ENCODE measurements around the gene DEFB114.

GRCh38 chr6:49919261-49919660 is 44.7 kb downstream of the DEFB114 start:
- TF ChIP-seq POLR2AphosphoS5 (IDR thresholded peaks at IDR 0.05; ENCODE audit: low read depth) (no peak), REST (IDR thresholded peaks at IDR 0.05; ENCODE audit: insufficient replicate concordance, low read depth) (no peak), CTCF (IDR thresholded peaks at IDR 0.05; ENCODE audit: insufficient read depth, low read length) (no peak)

All from HL-60 (cell line).